Liver (tissue), 9 donors: ENCODE data around the gene EML1. TPM values are rescaled to one million over a fixed set of nuclear protein-coding genes. Genes with fewer than 3 reads are reported as not detected.

Experiments used
- DNase-seq: peaks from one replicate; pipeline ENCODE4 v3.0.0-alpha.2; 2017; ENCODE audit warnings: low spot score
- H3K27ac ChIP-seq, 2 donors: one replicate each; pipeline ENCODE4 v1.7.0; 2013; ENCODE audit warnings: inconsistent platforms in 2 of 2, low read length in 2 of 2, control low read depth in 1 of 2, low read depth in 1 of 2, mild to moderate bottlenecking in 1 of 2
- H3K27me3 ChIP-seq, 4 donors: one replicate each; pipeline versions ENCODE4 v1.6.1 to v1.7.0; 2013; ENCODE audit warnings: low read length in 3 of 4, inconsistent platforms in 1 of 4, mild to moderate bottlenecking in 1 of 4, moderate library complexity in 1 of 4; ENCODE audit not compliant: control insufficient read depth in 4 of 4, insufficient read depth in 4 of 4
- H3K36me3 ChIP-seq, 4 donors: one replicate each; pipeline versions ENCODE4 v1.6.1 to v1.7.0; 2013; ENCODE audit warnings: low read length in 3 of 4, mild to moderate bottlenecking in 3 of 4, low read depth in 1 of 4, moderate library complexity in 1 of 4; ENCODE audit not compliant: control insufficient read depth in 4 of 4, insufficient read depth in 3 of 4
- H3K4me1 ChIP-seq, 4 donors: one replicate each; pipeline versions ENCODE4 v1.6.1 to v1.7.0; 2013; ENCODE audit warnings: low read length in 3 of 4, mild to moderate bottlenecking in 3 of 4, moderate library complexity in 1 of 4; ENCODE audit not compliant: control insufficient read depth in 4 of 4, insufficient read depth in 4 of 4
- H3K4me3 ChIP-seq, 3 donors: one replicate each; pipeline versions ENCODE4 v1.6.1 to v1.7.0; 2013; ENCODE audit warnings: low read length in 3 of 3, control low read depth in 1 of 3, low read depth in 1 of 3, mild to moderate bottlenecking in 1 of 3
- H3K9ac ChIP-seq, 2 donors: one replicate each; pipeline ENCODE4 v1.7.0; 2013; ENCODE audit warnings: low read length in 2 of 2, mild to moderate bottlenecking in 2 of 2, moderate library complexity in 2 of 2, control low read depth in 1 of 2, low read depth in 1 of 2
- H3K9me3 ChIP-seq, 4 donors: one replicate each; pipeline versions ENCODE4 v1.6.1 to v1.7.0; 2013; ENCODE audit warnings: low read length in 3 of 4; ENCODE audit not compliant: control insufficient read depth in 4 of 4
- ATF3 ChIP-seq: IDR thresholded peaks from 2 replicates; pipeline ENCODE4 v1.6.1; 2016; ENCODE audit warnings: antibody characterized with exemption
- CTCF ChIP-seq: fragments of 150-350 bp; IDR thresholded peaks from 2 replicates; pipeline ENCODE4 v1.5.1; 2017; ENCODE audit warnings: improper control_type of control experiment, low read depth, low read length; ENCODE audit not compliant: missing input control
- EGR1 ChIP-seq, 2 donors: IDR thresholded peaks; 2 replicates each; pipeline ENCODE4 v1.6.1; 2016 to 2018; ENCODE audit warnings: antibody characterized with exemption in 2 of 2, low read depth in 2 of 2
- FOXA1 ChIP-seq: IDR thresholded peaks from 2 replicates; pipeline ENCODE4 v1.6.1; 2016; ENCODE audit warnings: antibody characterized with exemption
- FOXA2 ChIP-seq: IDR thresholded peaks from 2 replicates; pipeline ENCODE4 v1.6.1; 2016; ENCODE audit warnings: antibody characterized with exemption
- GABPA ChIP-seq, 2 donors: IDR thresholded peaks in 1 of 2; conservative IDR thresholded peaks in 1 of 2; 2 replicates each; pipeline ENCODE4 v1.6.1; 2016; ENCODE audit warnings: antibody characterized with exemption in 2 of 2, mild to moderate bottlenecking in 1 of 2, moderate library complexity in 1 of 2
- HNF4A ChIP-seq, 2 donors: conservative IDR thresholded peaks; 2 replicates each; pipeline ENCODE4 v1.6.1; 2016; ENCODE audit warnings: antibody characterized with exemption in 2 of 2, mild to moderate bottlenecking in 2 of 2
- HNF4G ChIP-seq: IDR thresholded peaks from 2 replicates; pipeline ENCODE4 v1.6.1; 2016; ENCODE audit warnings: antibody characterized with exemption
- JUND ChIP-seq, 2 donors: IDR thresholded peaks; 2 replicates each; pipeline ENCODE4 v1.6.1; 2016; ENCODE audit warnings: antibody characterized with exemption in 2 of 2
- MAX ChIP-seq: IDR thresholded peaks from 2 replicates; pipeline ENCODE4 v1.6.1; 2016; ENCODE audit warnings: antibody characterized with exemption
- NR2F2 ChIP-seq: IDR thresholded peaks from 2 replicates; pipeline ENCODE4 v1.6.1; 2016; ENCODE audit warnings: antibody characterized with exemption
- RAD21 ChIP-seq, 2 donors: IDR thresholded peaks; 2 replicates each; pipeline ENCODE4 v1.6.1; 2016; ENCODE audit warnings: antibody characterized with exemption in 2 of 2, mild to moderate bottlenecking in 2 of 2
- REST ChIP-seq: IDR thresholded peaks from 2 replicates; pipeline ENCODE4 v1.6.1; 2016; ENCODE audit warnings: antibody characterized with exemption, mild to moderate bottlenecking
- RXRA ChIP-seq, 2 donors: IDR thresholded peaks; 2 replicates each; pipeline ENCODE4 v1.6.1; 2017 to 2018; ENCODE audit warnings: antibody characterized with exemption in 2 of 2, mild to moderate bottlenecking in 1 of 2
- SP1 ChIP-seq: IDR thresholded peaks from 2 replicates; pipeline ENCODE4 v1.6.1; 2018; ENCODE audit warnings: antibody characterized with exemption, mild to moderate bottlenecking
- TAF1 ChIP-seq: conservative IDR thresholded peaks from 2 replicates; pipeline ENCODE4 v1.6.1; 2016; ENCODE audit warnings: antibody characterized with exemption, mild to moderate bottlenecking
- YY1 ChIP-seq: IDR thresholded peaks from 2 replicates; pipeline ENCODE4 v1.6.1; 2016; ENCODE audit warnings: antibody characterized with exemption, mild to moderate bottlenecking
- ZBTB33 ChIP-seq: IDR thresholded peaks from 2 replicates; pipeline ENCODE4 v1.6.1; 2016; ENCODE audit warnings: antibody characterized with exemption
- WGBS: extraction: QIAGEN DNeasy Blood & Tissue Kit; methylation state at CpG from one replicate; pipeline ENCODE4 v1.1.7; 2013; 5-methylcytosine and 5-hydroxymethylcytosine counted together
- polyA plus RNA-seq, 2 donors: library from polyadenylated mRNA; stranded (reverse) in 1 of 2; unstranded in 1 of 2; fragments of 200-250 nt in 1 of 2; fragments of >200 nt in 1 of 2; fragmentation: Nextera tagmentation in 1 of 2; extraction: Ambion mirVana in 1 of 2; gene quantifications; one replicate each; pipeline versions ENCODE4 v1.2.1 to v1.2.3, GENCODE V29; 2013 to 2015
- total RNA-seq, 2 donors: library from RNA; depleted of rRNA; stranded (reverse); fragments of >200 nt; gene quantifications; one replicate each; pipeline ENCODE4 v1.2.3, GENCODE V29; 2014
- donor health status: healthy.
- donor health status: healthy.
- donor health status: healthy.
- donor health status: healthy.
- donor health status: healthy.

EML1 gene
- total and polyA plus RNA-seq, 4 donors = 2.7 to 14.6 (median 4.6) TPM

GRCh38 chr14:99921425-99921824, 128.2 kb downstream of the EML1 start:
- no peak for TF ChIP-seq MAX
- no peak for TF ChIP-seq REST
- DNase-seq = no peak
- H3K4me1 ChIP-seq = peaks cover 2 to 10% (median 8%) of the 10 kb centered on the region in 4 donors
- no peaks in the 10 kb centered on the region for H3K36me3 ChIP-seq
- H3K9me3 ChIP-seq = no peaks in the 10 kb centered on the region
- no peak overlapping the region for H3K27ac ChIP-seq
- H3K4me3 ChIP-seq = no peak overlapping the region
- WGBS = 93% methylated on average over 4 of the region's 4 CpGs
- no peaks in the 10 kb centered on the region for H3K27me3 ChIP-seq
- H3K9ac ChIP-seq = no peak overlapping the region

- no peaks in the 10 kb centered on the region for H3K27me3 ChIP-seq
- DNase-seq = no peak
- H3K27ac ChIP-seq = no peak overlapping the region
- TF ChIP-seq ZBTB33 = no peak
- TF ChIP-seq MAX = no peak
- TF ChIP-seq EGR1 (IDR thresholded peaks at IDR 0.05; ENCODE audit: low read depth in 2 of 2) = no peak
- no peak for TF ChIP-seq RXRA (IDR thresholded peaks at IDR 0.05)
- no peak for TF ChIP-seq GABPA (IDR thresholded peaks at IDR 0.05 in 1 of 2, conservative IDR thresholded peaks at IDR 0.05 in 1 of 2)
- TF ChIP-seq HNF4G = no peak
- TF ChIP-seq HNF4A (conservative IDR thresholded peaks at IDR 0.05) = no peak
- no peak for TF ChIP-seq RAD21 (IDR thresholded peaks at IDR 0.05)
- TF ChIP-seq JUND (IDR thresholded peaks at IDR 0.05) = no peak
- TF ChIP-seq ATF3 = no peak
- no peak for TF ChIP-seq FOXA1
- TF ChIP-seq YY1 = no peak
- TF ChIP-seq NR2F2 = no peak
- no peak for TF ChIP-seq TAF1
- no peak for TF ChIP-seq REST
- no peak for TF ChIP-seq CTCF
- TF ChIP-seq SP1 = no peak
- no peak for TF ChIP-seq FOXA2
- no peak overlapping the region for H3K9ac ChIP-seq
- H3K4me3 ChIP-seq = no peak overlapping the region
- H3K9me3 ChIP-seq = no peaks in the 10 kb centered on the region
- no peaks in the 10 kb centered on the region for H3K36me3 ChIP-seq
- 88% methylated on average over 1 of the region's 1 CpG for WGBS
- H3K4me1 ChIP-seq = peaks cover 2 to 10% (median 8%) of the 10 kb centered on the region in 4 donors
These were observed 131.2 kb downstream of the EML1 start for GRCh38 chr14:99924379-99924778.
